HCT116 (cell line): Measurements from ENCODE around the gene RAI1. TPM values are rescaled to one million over a fixed set of nuclear protein-coding genes. Genes with fewer than 3 reads are reported as not detected.

Source experiments
- EGR1 ChIP-seq: IDR thresholded peaks from 2 replicates; pipeline ENCODE4 v1.6.1; 2012; ENCODE audit warnings: low read depth
- EZH2 ChIP-seq: fragments of 200-600 bp; sonication (generic); IDR thresholded peaks from 2 replicates; pipeline ENCODE4 v1.6.1; 2017; ENCODE audit warnings: antibody characterized with exemption, mixed run types
- JUND ChIP-seq: IDR thresholded peaks from 2 replicates; pipeline ENCODE4 v1.6.1; 2012
- RAD21 ChIP-seq: IDR thresholded peaks from 2 replicates; pipeline ENCODE4 v1.6.1; 2012; ENCODE audit warnings: low read depth, mild to moderate bottlenecking
- SIN3A ChIP-seq: IDR thresholded peaks from 2 replicates; pipeline ENCODE4 v1.6.1; 2012; ENCODE audit warnings: low read depth
- SP1 ChIP-seq: IDR thresholded peaks from 2 replicates; pipeline ENCODE4 v1.6.1; 2012; ENCODE audit warnings: low read depth
- ZFX ChIP-seq: fragments of 450-650 bp; IDR thresholded peaks from 2 replicates; pipeline ENCODE4 v1.6.1; 2017
- total RNA-seq: library from RNA; stranded (reverse); gene quantifications from one replicate; pipeline ENCODE4 v1.2.1, GENCODE V29; 2021; ENCODE audit not compliant: unreplicated experiment
- TF ChIP-seq, protein P1 (sequence below), 3 experiments: fragments of 200-600 bp in 1 of 3; sonication (generic) in 1 of 3; IDR thresholded peaks in 2 of 3; conservative IDR thresholded peaks in 1 of 3; 2 replicates each; pipeline ENCODE4 v1.5.1; 2012 to 2017; ENCODE audit warnings: low read depth in 2 of 3, low read length in 2 of 3, antibody characterized with exemption in 1 of 3, borderline replicate concordance in 1 of 3, control low read depth in 1 of 3, mild to moderate bottlenecking in 1 of 3, mixed read lengths in 1 of 3, mixed run types in 1 of 3, moderate library complexity in 1 of 3; ENCODE audit not compliant: insufficient read depth in 1 of 3
- TF ChIP-seq, protein P2 (sequence below): IDR thresholded peaks from 2 replicates; pipeline ENCODE4 v1.6.1; 2012; ENCODE audit warnings: low read depth

Gene RAI1
- total RNA-seq, 1 experiment from 2014 or later: 38.5 TPM

DNA sequence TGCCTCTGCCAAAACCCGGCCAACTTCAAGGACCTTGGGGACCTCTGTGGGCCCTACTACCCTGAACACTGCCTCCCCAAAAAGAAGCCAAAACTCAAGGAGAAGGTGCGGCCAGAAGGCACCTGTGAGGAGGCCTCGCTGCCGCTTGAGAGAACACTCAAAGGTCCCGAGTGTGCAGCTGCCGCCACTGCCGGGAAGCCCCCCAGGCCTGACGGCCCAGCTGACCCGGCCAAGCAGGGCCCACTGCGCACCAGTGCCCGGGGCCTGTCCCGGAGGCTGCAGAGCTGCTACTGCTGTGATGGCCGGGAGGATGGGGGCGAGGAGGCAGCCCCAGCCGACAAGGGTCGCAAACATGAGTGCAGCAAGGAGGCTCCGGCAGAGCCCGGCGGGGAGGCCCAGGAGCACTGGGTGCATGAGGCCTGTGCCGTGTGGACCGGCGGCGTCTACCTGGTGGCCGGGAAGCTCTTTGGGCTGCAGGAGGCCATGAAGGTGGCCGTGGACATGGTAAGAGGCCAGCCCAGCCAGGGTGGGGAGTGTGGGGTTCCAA lies 116.8 kb downstream of the RAI1 start (continued):
- TF ChIP-seq, protein P1, sequence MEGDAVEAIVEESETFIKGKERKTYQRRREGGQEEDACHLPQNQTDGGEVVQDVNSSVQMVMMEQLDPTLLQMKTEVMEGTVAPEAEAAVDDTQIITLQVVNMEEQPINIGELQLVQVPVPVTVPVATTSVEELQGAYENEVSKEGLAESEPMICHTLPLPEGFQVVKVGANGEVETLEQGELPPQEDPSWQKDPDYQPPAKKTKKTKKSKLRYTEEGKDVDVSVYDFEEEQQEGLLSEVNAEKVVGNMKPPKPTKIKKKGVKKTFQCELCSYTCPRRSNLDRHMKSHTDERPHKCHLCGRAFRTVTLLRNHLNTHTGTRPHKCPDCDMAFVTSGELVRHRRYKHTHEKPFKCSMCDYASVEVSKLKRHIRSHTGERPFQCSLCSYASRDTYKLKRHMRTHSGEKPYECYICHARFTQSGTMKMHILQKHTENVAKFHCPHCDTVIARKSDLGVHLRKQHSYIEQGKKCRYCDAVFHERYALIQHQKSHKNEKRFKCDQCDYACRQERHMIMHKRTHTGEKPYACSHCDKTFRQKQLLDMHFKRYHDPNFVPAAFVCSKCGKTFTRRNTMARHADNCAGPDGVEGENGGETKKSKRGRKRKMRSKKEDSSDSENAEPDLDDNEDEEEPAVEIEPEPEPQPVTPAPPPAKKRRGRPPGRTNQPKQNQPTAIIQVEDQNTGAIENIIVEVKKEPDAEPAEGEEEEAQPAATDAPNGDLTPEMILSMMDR (IDR thresholded peaks at IDR 0.05 in 2 of 3, conservative IDR thresholded peaks at IDR 0.05 in 1 of 3; ENCODE audit: borderline replicate concordance in 1 of 3, insufficient read depth in 1 of 3, low read depth in 2 of 3, low read length in 2 of 3): no peak
- TF ChIP-seq EZH2 (no peak), RAD21 (no peak), EGR1 (no peak), ZFX (no peak), SP1 (no peak), JUND (no peak), SIN3A (no peak)
- TF ChIP-seq, protein P2, sequence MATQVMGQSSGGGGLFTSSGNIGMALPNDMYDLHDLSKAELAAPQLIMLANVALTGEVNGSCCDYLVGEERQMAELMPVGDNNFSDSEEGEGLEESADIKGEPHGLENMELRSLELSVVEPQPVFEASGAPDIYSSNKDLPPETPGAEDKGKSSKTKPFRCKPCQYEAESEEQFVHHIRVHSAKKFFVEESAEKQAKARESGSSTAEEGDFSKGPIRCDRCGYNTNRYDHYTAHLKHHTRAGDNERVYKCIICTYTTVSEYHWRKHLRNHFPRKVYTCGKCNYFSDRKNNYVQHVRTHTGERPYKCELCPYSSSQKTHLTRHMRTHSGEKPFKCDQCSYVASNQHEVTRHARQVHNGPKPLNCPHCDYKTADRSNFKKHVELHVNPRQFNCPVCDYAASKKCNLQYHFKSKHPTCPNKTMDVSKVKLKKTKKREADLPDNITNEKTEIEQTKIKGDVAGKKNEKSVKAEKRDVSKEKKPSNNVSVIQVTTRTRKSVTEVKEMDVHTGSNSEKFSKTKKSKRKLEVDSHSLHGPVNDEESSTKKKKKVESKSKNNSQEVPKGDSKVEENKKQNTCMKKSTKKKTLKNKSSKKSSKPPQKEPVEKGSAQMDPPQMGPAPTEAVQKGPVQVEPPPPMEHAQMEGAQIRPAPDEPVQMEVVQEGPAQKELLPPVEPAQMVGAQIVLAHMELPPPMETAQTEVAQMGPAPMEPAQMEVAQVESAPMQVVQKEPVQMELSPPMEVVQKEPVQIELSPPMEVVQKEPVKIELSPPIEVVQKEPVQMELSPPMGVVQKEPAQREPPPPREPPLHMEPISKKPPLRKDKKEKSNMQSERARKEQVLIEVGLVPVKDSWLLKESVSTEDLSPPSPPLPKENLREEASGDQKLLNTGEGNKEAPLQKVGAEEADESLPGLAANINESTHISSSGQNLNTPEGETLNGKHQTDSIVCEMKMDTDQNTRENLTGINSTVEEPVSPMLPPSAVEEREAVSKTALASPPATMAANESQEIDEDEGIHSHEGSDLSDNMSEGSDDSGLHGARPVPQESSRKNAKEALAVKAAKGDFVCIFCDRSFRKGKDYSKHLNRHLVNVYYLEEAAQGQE: no peak
